Measurements from ENCODE around the gene TERT.

TERT gene

GRCh38 chr5:1206521-1207412 lies 88.1 kb downstream of the TERT start:
- no peaks in the 10 kb centered on the region for H3K27me3 ChIP-seq (ENCODE audit: insufficient read depth, low read length)
- no peak overlapping the region for H3K4me3 ChIP-seq (ENCODE audit: low read length)
- no peaks in the 10 kb centered on the region for H3K4me1 ChIP-seq (ENCODE audit: insufficient read depth, low read length)
- H3K36me3 ChIP-seq (ENCODE audit: insufficient read depth, low read depth, low read length) = no peaks in the 10 kb centered on the region
- H3K9me3 ChIP-seq (ENCODE audit: insufficient read depth, low read depth, low read length) = no peaks in the 10 kb centered on the region
- no peak overlapping the region for H3K9ac ChIP-seq (ENCODE audit: low read depth, low read length)
- H3K27ac ChIP-seq (ENCODE audit: low read length) = no peak overlapping the region

- no peak overlapping the region for H3K9ac ChIP-seq (ENCODE audit: low read depth, low read length)
- no peaks in the 10 kb centered on the region for H3K9me3 ChIP-seq (ENCODE audit: insufficient read depth, low read depth, low read length)
- H3K27ac ChIP-seq (ENCODE audit: low read length) = no peak overlapping the region
- no peaks in the 10 kb centered on the region for H3K4me1 ChIP-seq (ENCODE audit: insufficient read depth, low read length)
- no peak overlapping the region for H3K4me3 ChIP-seq (ENCODE audit: low read length)
- H3K27me3 ChIP-seq (ENCODE audit: insufficient read depth, low read length) = no peaks in the 10 kb centered on the region
- H3K36me3 ChIP-seq (ENCODE audit: insufficient read depth, low read depth, low read length) = no peaks in the 10 kb centered on the region
Observed at GRCh38 chr5:1205255-1206180, 89.3 kb downstream of the TERT start.

- H3K27ac ChIP-seq (ENCODE audit: low read length) = no peak overlapping the region
- H3K4me3 ChIP-seq (ENCODE audit: low read length) = no peak overlapping the region
- no peaks in the 10 kb centered on the region for H3K4me1 ChIP-seq (ENCODE audit: insufficient read depth, low read length)
- no peak overlapping the region for H3K9ac ChIP-seq (ENCODE audit: low read depth, low read length)
- no peaks in the 10 kb centered on the region for H3K27me3 ChIP-seq (ENCODE audit: insufficient read depth, low read length)
- H3K36me3 ChIP-seq (ENCODE audit: insufficient read depth, low read depth, low read length) = no peaks in the 10 kb centered on the region
- no peaks in the 10 kb centered on the region for H3K9me3 ChIP-seq (ENCODE audit: insufficient read depth, low read depth, low read length)
Observed at GRCh38 chr5:1204693-1205242, 90.1 kb downstream of the TERT start.

- no peak overlapping the region for H3K27ac ChIP-seq (ENCODE audit: low read length)
- no peaks in the 10 kb centered on the region for H3K9me3 ChIP-seq (ENCODE audit: insufficient read depth, low read depth, low read length)
- H3K4me1 ChIP-seq (ENCODE audit: insufficient read depth, low read length) = no peaks in the 10 kb centered on the region
- no peaks in the 10 kb centered on the region for H3K36me3 ChIP-seq (ENCODE audit: insufficient read depth, low read depth, low read length)
- H3K27me3 ChIP-seq (ENCODE audit: insufficient read depth, low read length) = peaks cover 4% of the 10 kb centered on the region; the same call in 1 of the 2 replicates
- H3K9ac ChIP-seq (ENCODE audit: low read depth, low read length) = no peak overlapping the region
- no peak overlapping the region for H3K4me3 ChIP-seq (ENCODE audit: low read length)
Observed at GRCh38 chr5:1203968-1204692, 90.7 kb downstream of the TERT start.

GRCh38 chr5:1203311-1203967 lies 91.4 kb downstream of the TERT start:
- Histone ChIP-seq H3K9ac (ENCODE audit: low read depth, low read length) (no peak overlapping the region), H3K27me3 (ENCODE audit: insufficient read depth, low read length) (peaks cover 9% of the 10 kb centered on the region; the same call in 1 of the 2 replicates), H3K9me3 (ENCODE audit: insufficient read depth, low read depth, low read length) (no peaks in the 10 kb centered on the region), H3K4me3 (ENCODE audit: low read length) (no peak overlapping the region), H3K36me3 (ENCODE audit: insufficient read depth, low read depth, low read length) (no peaks in the 10 kb centered on the region), H3K4me1 (ENCODE audit: insufficient read depth, low read length) (no peaks in the 10 kb centered on the region), H3K27ac (ENCODE audit: low read length) (no peak overlapping the region)

Data from iPS-20b (cell line).